ACHN (cell line): ENCODE results near the gene IL18BP.

ENCODE experiments used
- DNase-seq: peaks from one replicate; pipeline ENCODE4 v3.0.0-alpha.2; 2015
- in situ Hi-C: cut with HindIII; loops from 2 replicates; pipeline ENCODE4 v1.10.0; 2017; ENCODE audit warnings: low sequenced_read_pairs, low pct_ligation_motif_present, low pct_unique_long_range_greater_than_20kb

The IL18BP gene

GRCh38 chr11:72007089-72007476 lies 8.4 kb downstream of the IL18BP start:
- in situ Hi-C loops: no loop called here
- no peak for DNase-seq

- DNase-seq: no peak
- in situ Hi-C loops: no loop called here
Measured at GRCh38 chr11:72007587-72007986, 8.9 kb downstream of the IL18BP start.

- DNase-seq: no peak
- in situ Hi-C loops: no loop called here
Measured at GRCh38 chr11:72008728-72009127, 10.0 kb downstream of the IL18BP start.

- no peak for DNase-seq
- in situ Hi-C loops: no loop called here
Measured at GRCh38 chr11:72009156-72009555, 10.4 kb downstream of the IL18BP start.

- DNase-seq: no peak
- in situ Hi-C loops: no loop called here
Measured at GRCh38 chr11:72010529-72011233, 12.0 kb downstream of the IL18BP start.

GRCh38 chr11:72012091-72012630 lies 13.5 kb downstream of the IL18BP start:
- no peak for DNase-seq
- in situ Hi-C loops: no loop called here

- DNase-seq: no peak
- in situ Hi-C loops: no loop called here
Measured at GRCh38 chr11:72012897-72013721, 14.4 kb downstream of the IL18BP start.

- in situ Hi-C loops: no loop called here
- no peak for DNase-seq
Measured at GRCh38 chr11:72013765-72014711, 15.3 kb downstream of the IL18BP start.

GRCh38 chr11:72014761-72015320 lies 16.1 kb downstream of the IL18BP start:
- no peak for DNase-seq
- in situ Hi-C loops: no loop called here

GRCh38 chr11:72015511-72016061 lies 16.9 kb downstream of the IL18BP start:
- peak; percentile 27 for DNase-seq

GRCh38 chr11:72018171-72018570 lies 19.5 kb downstream of the IL18BP start:
- DNase-seq: no peak
- in situ Hi-C loops: no loop called here

More at GRCh38 chr11:72015511-72016061, 16.9 kb downstream of the IL18BP start:
- in situ Hi-C loops: no loop called here

- no peak for DNase-seq
- in situ Hi-C loops: no loop called here
Measured at GRCh38 chr11:72023335-72023734, 24.6 kb downstream of the IL18BP start.

- in situ Hi-C loops: no loop called here
Measured at GRCh38 chr11:72024069-72024754, 25.5 kb downstream of the IL18BP start.

GRCh38 chr11:72026090-72026489 lies 27.4 kb downstream of the IL18BP start:
- DNase-seq: no peak
- in situ Hi-C loops: no loop called here

More at GRCh38 chr11:72024069-72024754, 25.5 kb downstream of the IL18BP start:
- DNase-seq: no peak

- no peak for DNase-seq
- in situ Hi-C loops: no loop called here
Measured at GRCh38 chr11:72030472-72031045, 31.9 kb downstream of the IL18BP start.

- no peak for DNase-seq
- in situ Hi-C loops: no loop called here
Measured at GRCh38 chr11:72036687-72037086, 38.0 kb downstream of the IL18BP start.
